ENCODE results near the gene TNS3.

TNS3 gene

GRCh38 chr7:47357361-47357760 is 224.6 kb downstream of the TNS3 start:
- no peak for DNase-seq

- no peak for DNase-seq
Observed at GRCh38 chr7:47356261-47356660, 225.7 kb downstream of the TNS3 start.

- no peak for DNase-seq
Observed at GRCh38 chr7:47355684-47356083, 226.2 kb downstream of the TNS3 start.

- DNase-seq: peak; percentile 51
Observed at GRCh38 chr7:47354831-47355541, 226.9 kb downstream of the TNS3 start.

GRCh38 chr7:47354071-47354470 is 227.8 kb downstream of the TNS3 start:
- peak; percentile 36 for DNase-seq

GRCh38 chr7:47352394-47352968 is 229.4 kb downstream of the TNS3 start:
- DNase-seq: no peak

- DNase-seq: peak; percentile 16
Observed at GRCh38 chr7:47351233-47352154, 230.4 kb downstream of the TNS3 start.

GRCh38 chr7:47350425-47350824 is 231.5 kb downstream of the TNS3 start:
- DNase-seq: no peak

GRCh38 chr7:47349401-47349800 is 232.5 kb downstream of the TNS3 start:
- DNase-seq: no peak

- no peak for DNase-seq
Observed at GRCh38 chr7:47347816-47348385, 234.0 kb downstream of the TNS3 start.

GRCh38 chr7:47347346-47347745 is 234.6 kb downstream of the TNS3 start:
- no peak for DNase-seq

GRCh38 chr7:47346377-47346914 is 235.5 kb downstream of the TNS3 start:
- DNase-seq: no peak

- no peak for DNase-seq
Observed at GRCh38 chr7:47345857-47346298, 236.0 kb downstream of the TNS3 start.

GRCh38 chr7:47344171-47344955 is 237.5 kb downstream of the TNS3 start:
- no peak for DNase-seq

- no peak for DNase-seq
Observed at GRCh38 chr7:47343061-47343455, 238.9 kb downstream of the TNS3 start.

- DNase-seq: peak; percentile 89
Observed at GRCh38 chr7:47342296-47343060, 239.4 kb downstream of the TNS3 start.

- no peak for DNase-seq
Observed at GRCh38 chr7:47340517-47340916, 241.4 kb downstream of the TNS3 start.

GRCh38 chr7:47338026-47338425 is 243.9 kb downstream of the TNS3 start:
- no peak for DNase-seq

GRCh38 chr7:47337531-47337930 is 244.4 kb downstream of the TNS3 start:
- no peak for DNase-seq

- DNase-seq: no peak
Observed at GRCh38 chr7:47336472-47337425, 245.2 kb downstream of the TNS3 start.

Data from hematopoietic multipotent progenitor cell treated with erythropoietin and hydrocortisone succinate and interleukin-3 and kit ligand, for 4 days (in vitro differentiated cells).